GM19372 (cell line): ENCODE data around the gene RNF145.

Source experiments
- ATAC-seq: cut with Tn5 transposase; IDR thresholded peaks from one replicate; pipeline ENCODE4 v1.9.1; 2021; ENCODE audit warnings: mild to moderate bottlenecking, low read depth, moderate library complexity; ENCODE audit not compliant: unreplicated experiment

The RNF145 gene

GRCh38 chr5:159220206-159220605 is 10.9 kb upstream of the RNF145 start:
- ATAC-seq: no peak

GRCh38 chr5:159218595-159219023 is 9.3 kb upstream of the RNF145 start:
- no peak for ATAC-seq

- ATAC-seq: no peak
Observed at GRCh38 chr5:159217236-159217635, 7.9 kb upstream of the RNF145 start.

- ATAC-seq: no peak
Observed at GRCh38 chr5:159216454-159216853, 7.1 kb upstream of the RNF145 start.

- ATAC-seq: no peak
Observed at GRCh38 chr5:159215886-159216285, 6.5 kb upstream of the RNF145 start.

- no peak for ATAC-seq
Observed at GRCh38 chr5:159214486-159215271, 5.3 kb upstream of the RNF145 start.

- no peak for ATAC-seq
Observed at GRCh38 chr5:159212657-159213462, 3.5 kb upstream of the RNF145 start.

GRCh38 chr5:159211729-159212174 is 2.4 kb upstream of the RNF145 start:
- no peak for ATAC-seq

- ATAC-seq: no peak
Observed at GRCh38 chr5:159210846-159211245, 1.5 kb upstream of the RNF145 start.

- no peak for ATAC-seq
Observed at GRCh38 chr5:159210210-159210661, 883 bp upstream of the RNF145 start.

GRCh38 chr5:159208514-159209437 is 577 bp downstream of the RNF145 start:
- peak; percentile 17 for ATAC-seq

GRCh38 chr5:159207686-159208513 is 1.5 kb downstream of the RNF145 start:
- ATAC-seq: peak; percentile 45

- peak; percentile 1 for ATAC-seq
Observed at GRCh38 chr5:159207222-159207685, 2.1 kb downstream of the RNF145 start.

GRCh38 chr5:159206818-159207217 is 2.5 kb downstream of the RNF145 start:
- no peak for ATAC-seq

- ATAC-seq: no peak
Observed at GRCh38 chr5:159206368-159206767, 3.0 kb downstream of the RNF145 start.

- no peak for ATAC-seq
Observed at GRCh38 chr5:159203351-159203750, 6.0 kb downstream of the RNF145 start.

- ATAC-seq: no peak
Observed at GRCh38 chr5:159202151-159202550, 7.2 kb downstream of the RNF145 start.

GRCh38 chr5:159199780-159200179 is 9.6 kb downstream of the RNF145 start:
- ATAC-seq: no peak

GRCh38 chr5:159199225-159199624 is 10.1 kb downstream of the RNF145 start:
- no peak for ATAC-seq
